Dendritic cell treated with granulocyte-macrophage colony-stimulating factor and Interleukin-4, amounts not matched to agents 40 ng/mL and 50 ng/mL, for 4 days (primary cell): ENCODE data around the gene C19orf73.
"Not testable (repeated sequence)": the region's sequence is repeated elsewhere in the genome, so short reads cannot be mapped to it uniquely, and the experiment has no call there.

Experiments used
- H3K27ac Mint-ChIP-seq: one replicate; pipeline ENCODE4 v1.8.0; 2022; ENCODE audit warnings: mild to moderate bottlenecking, mixed read lengths
- H3K27me3 Mint-ChIP-seq: one replicate; pipeline ENCODE4 v1.8.0; 2022; ENCODE audit warnings: mild to moderate bottlenecking, mixed read lengths
- H3K36me3 Mint-ChIP-seq: one replicate; pipeline ENCODE4 v1.8.0; 2022; ENCODE audit warnings: low read depth, mixed read lengths
- H3K4me1 Mint-ChIP-seq: one replicate; pipeline ENCODE4 v1.8.0; 2022; ENCODE audit warnings: low read depth, mixed read lengths
- H3K4me3 Mint-ChIP-seq: one replicate; pipeline ENCODE4 v1.8.0; 2022; ENCODE audit warnings: mild to moderate bottlenecking, moderate library complexity, mixed read lengths
- H3K9me3 Mint-ChIP-seq: one replicate; pipeline ENCODE4 v1.8.0; 2022; ENCODE audit warnings: mixed read lengths
- intact Hi-C: fragments of 100-400 bp; cut with micrococcal nuclease; formaldehyde crosslinking; loops from one replicate; pipeline ENCODE4 v1.15.0; 2022

Gene C19orf73

DNA sequence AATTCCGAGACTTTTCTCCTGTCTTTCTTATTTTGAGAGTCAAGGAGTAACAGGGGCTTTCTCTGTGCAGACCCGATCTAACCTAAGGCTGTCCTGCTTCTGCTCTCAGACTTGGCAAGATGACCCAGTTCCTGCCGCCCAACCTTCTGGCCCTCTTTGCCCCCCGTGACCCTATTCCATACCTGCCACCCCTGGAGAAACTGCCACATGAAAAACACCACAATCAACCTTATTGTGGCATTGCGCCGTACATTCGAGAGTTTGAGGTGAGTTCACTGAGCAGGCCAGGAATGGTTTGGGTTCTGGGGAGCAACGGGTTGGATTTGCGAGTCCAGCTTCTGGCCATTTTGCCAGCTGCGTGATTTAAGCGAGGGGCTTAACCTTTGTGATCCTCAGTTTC is 32.6 kb downstream of the C19orf73 start:
- Mint-ChIP-seq H3K36me3 (peaks cover 63% of the 10 kb centered on the region), H3K27ac (peak overlapping the region; percentile 94), H3K4me1 (peaks cover 23% of the 10 kb centered on the region), H3K4me3 (peak overlapping the region; percentile 100), H3K9me3 (no peaks in the 10 kb centered on the region), H3K27me3 (no peaks in the 10 kb centered on the region)
- intact Hi-C loops, result no loop called here

DNA sequence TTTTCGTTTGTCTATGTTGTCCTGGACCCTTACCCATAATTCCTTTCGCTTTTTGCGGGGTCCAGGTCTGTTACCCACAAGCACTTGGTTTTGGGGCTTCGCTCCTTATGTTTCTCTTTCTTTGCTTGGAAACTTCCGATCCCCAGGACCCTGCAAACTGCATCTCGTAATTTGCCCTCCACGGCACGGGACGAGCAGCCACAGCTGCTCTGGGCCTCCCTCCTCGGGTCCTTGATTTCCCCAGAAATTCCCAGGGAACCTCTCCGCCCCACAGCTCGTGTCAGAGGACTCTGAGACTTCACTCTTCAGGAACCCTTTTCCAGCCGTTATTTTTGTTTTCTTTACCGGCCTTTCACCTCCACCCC is 33.1 kb downstream of the C19orf73 start:
- Mint-ChIP-seq H3K4me1 (peaks cover 23% of the 10 kb centered on the region), H3K27ac (peak overlapping the region; percentile 94), H3K4me3 (peak overlapping the region; percentile 100), H3K36me3 (peaks cover 59% of the 10 kb centered on the region), H3K9me3 (no peaks in the 10 kb centered on the region), H3K27me3 (no peaks in the 10 kb centered on the region)
- intact Hi-C loops, result no loop called here

DNA sequence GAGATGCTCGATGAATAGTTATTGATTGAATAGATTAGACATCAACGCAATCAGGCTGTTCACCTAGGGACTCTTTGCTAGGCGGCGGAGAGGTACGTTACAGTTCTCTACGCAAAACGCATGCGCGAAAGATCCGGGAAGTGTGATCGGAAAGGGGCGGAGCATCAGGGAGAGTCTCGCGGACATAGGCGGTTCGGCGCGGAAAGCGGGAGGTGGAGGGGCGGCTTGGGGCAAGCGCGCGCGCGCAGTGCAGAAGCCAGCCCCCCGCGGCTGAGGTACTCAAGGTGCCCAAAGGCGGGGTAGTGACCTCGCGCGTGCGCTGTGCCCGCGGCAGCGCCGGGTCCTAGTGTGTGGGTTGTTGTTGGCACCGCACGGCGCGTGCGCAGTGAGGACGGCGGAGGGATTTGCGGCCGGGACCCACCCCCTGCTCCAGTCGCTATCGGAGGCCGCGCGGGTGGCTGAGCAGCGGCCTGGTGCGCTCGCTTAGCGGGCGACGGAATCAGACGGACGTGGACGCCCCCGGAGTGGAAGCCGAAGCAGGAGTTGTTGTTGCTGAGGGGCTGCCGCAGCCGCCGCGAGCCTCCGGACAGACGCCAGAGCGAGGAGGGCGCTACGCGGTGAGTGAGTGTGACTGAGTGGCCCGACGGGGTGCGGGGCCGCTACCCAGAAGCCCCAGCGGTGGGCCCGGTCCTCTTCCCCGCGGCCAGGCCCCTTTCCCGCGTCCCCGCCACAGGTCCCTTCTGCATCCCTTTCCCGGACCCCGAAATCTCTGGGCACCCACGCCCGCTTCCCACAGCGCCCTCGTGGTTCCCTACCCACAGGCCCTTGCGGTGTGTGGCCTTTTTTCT is 33.7 kb downstream of the C19orf73 start, which contains the start of gene SNRNP70:
TSS of gene SNRNP70 (plus strand) at position 432 of the 848 bp plus-strand sequence. CDS start 964 bp downstream, outside the sequence.
- Mint-ChIP-seq H3K27me3 (peaks cover 2% of the 10 kb centered on the region), H3K4me1 (peaks cover 23% of the 10 kb centered on the region), H3K4me3 (peak within 1 kb of the TSS; percentile 100), H3K9me3 (no peaks in the 10 kb centered on the region), H3K36me3 (peaks cover 53% of the 10 kb centered on the region), H3K27ac (peak within 1 kb of the TSS; percentile 94)
- intact Hi-C loops, result no loop called here

DNA sequence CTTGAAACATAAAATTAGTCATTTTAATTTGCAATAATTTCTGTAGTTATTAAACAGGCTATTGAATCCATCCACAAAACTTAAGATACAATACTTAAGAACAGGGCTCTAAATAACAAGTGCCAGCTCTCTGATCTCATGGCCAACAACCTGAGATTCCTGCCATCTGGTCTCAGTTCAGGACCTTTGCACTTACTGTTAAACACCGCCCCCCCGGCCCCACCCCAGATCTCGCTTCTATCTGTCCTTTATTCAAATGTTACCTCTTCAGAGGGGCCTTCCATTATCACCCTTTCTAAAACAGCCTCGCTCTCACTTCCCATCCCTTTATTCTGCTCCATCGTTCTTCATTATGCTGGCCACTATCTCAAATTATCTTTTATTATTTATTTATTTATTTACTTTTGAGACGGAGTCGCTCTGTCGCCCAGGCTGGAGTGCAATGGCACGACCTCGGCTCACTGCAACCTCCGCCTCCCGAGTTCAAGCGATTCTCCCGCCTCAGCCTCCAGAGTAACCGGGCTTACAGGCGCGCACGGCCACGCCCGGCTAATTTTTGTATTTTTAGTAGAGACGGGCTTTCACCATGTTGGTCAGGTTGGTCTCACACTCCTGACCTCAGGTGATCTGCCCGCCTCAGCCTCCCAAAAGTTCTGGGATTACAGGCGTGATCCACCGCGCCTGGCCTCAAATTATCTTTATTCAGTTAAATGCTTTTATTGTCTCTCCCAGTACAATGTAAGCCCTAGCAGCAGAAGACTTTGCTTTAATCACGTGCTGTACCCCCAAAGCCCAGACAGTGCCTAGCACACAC is 34.5 kb downstream of the C19orf73 start:
- no peaks in the 10 kb centered on the region for H3K9me3 Mint-ChIP-seq
- H3K4me1 Mint-ChIP-seq, result peaks cover 23% of the 10 kb centered on the region
- peak overlapping the region; percentile 94 for H3K27ac Mint-ChIP-seq
- intact Hi-C loops, result no loop called here
- H3K4me3 Mint-ChIP-seq, result peak overlapping the region; percentile 100
- peaks cover 44% of the 10 kb centered on the region for H3K36me3 Mint-ChIP-seq
- peaks cover 4% of the 10 kb centered on the region for H3K27me3 Mint-ChIP-seq

DNA sequence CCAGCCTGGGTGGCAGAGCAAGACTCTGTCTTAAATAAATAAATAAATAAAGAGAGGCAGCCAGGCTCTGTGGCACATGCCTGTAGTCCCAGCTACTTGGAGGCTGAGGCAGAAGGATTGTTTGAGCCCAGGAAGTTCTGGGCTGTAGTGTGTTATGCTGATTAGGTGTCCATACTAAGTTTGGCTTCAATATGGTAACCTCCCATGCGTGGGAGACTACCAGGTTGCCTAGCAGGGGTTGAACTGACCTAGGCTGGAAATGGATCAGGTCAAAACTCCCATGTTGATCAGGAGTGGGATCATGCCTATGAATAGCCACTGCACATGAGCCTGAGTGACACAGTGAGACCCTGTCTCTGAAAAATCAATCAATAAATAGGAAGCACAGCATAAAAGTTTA is 37.7 kb downstream of the C19orf73 start:
- Mint-ChIP-seq H3K4me3 (no peak overlapping the region), H3K36me3 (peaks cover 13% of the 10 kb centered on the region), H3K4me1 (peaks cover 11% of the 10 kb centered on the region), H3K27me3 (peaks cover 7% of the 10 kb centered on the region), H3K9me3 (no peaks in the 10 kb centered on the region), H3K27ac (no peak overlapping the region)
- intact Hi-C loops, result no loop called here

DNA sequence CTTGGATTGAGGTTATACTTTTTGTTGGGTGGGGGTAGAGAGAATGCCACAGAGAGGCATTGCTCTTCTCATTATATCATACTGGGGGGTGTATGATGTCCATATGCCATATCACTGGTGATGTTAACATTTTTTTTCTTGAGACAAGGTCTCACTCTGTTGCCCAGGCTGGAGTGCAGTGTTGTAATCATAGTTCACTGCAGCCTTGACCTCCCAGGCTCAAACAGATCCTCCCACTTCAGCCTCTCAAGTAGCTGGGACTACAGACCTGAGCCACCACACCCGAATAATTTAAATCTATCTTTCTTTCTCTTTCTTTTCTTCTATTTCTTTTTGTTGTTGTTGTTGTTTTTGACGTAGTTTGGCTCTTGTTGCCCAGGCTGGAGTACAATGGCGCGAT is 38.6 kb downstream of the C19orf73 start:
- Mint-ChIP-seq H3K9me3 (no peaks in the 10 kb centered on the region), H3K4me1 (peaks cover 5% of the 10 kb centered on the region), H3K4me3 (no peak overlapping the region), H3K36me3 (peaks cover 4% of the 10 kb centered on the region), H3K27ac (no peak overlapping the region), H3K27me3 (peaks cover 13% of the 10 kb centered on the region)
- intact Hi-C loops, result no loop called here

DNA sequence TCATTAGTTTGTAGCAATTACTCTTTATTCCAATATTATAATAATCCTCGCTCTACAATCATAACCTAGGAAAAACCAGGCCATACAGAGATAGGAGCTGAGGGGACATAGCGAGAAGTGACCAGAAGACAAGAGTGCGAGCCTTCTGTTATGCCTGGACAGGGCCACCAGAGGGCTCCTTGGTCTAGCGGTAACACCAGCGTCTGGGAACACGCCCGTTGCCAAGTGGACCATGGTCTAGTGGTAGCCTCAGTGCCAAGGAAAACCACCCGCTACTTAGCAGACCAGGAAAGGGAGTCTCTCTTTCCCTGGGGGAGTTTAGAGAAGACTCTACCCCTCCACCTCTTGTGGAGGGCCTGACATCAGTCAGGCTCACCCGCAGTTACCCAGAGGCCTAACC is 44.1 kb downstream of the C19orf73 start:
- not testable (repeated sequence) for H3K9me3 Mint-ChIP-seq, H3K36me3 Mint-ChIP-seq, H3K27ac Mint-ChIP-seq, H3K4me3 Mint-ChIP-seq
- intact Hi-C loops, result loop anchor here (5.0 kb wide), 1 partner anchor 132 kb away; no protein-coding TSS in a partner anchor
- peaks cover 18% of the 10 kb centered on the region for H3K4me1 Mint-ChIP-seq
- peaks cover 56% of the 10 kb centered on the region for H3K27me3 Mint-ChIP-seq

DNA sequence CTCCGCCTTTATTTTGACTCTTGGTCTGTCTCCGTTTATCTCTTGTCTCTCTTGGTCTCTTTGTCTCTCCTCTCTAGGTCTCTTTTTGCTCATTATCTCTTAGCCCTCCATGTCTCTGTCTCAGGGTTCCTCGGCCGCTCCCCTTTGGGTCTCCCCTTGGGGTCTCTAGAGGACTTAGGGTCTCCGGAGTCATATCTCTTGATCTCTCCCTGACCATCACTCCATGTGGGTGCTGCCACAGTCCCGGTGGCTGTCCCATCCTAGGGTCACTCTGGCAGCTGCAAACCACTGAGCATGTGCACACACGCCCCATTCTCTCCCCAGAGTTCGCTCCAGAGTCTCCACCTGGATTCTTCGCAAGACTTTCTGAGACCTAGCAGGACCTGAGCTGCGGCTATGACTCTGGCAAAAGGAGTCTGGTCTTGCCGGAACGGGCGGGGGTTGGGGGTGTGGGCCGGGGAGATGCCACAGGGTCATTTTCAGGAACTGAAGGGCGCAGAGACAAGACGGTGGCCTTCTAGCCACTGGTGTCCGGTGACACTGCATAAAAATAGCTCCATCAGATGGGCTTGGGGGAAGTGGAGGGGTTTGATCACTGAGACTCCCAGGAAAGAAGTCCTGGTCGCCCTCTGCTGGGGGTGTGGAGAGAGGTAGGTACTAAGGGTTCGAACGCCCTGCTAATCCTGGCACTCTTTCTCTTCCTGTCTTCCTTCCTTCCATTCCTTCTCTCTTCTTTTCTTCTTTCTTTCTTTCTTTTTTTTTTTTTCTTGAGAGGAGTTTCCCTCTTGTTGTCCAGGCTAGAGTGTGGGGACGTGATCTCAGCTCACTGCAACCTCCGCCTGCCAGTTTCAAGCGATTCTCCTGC is 45.2 kb downstream of the C19orf73 start:
- Mint-ChIP-seq H3K9me3 (no peaks in the 10 kb centered on the region), H3K4me1 (peaks cover 18% of the 10 kb centered on the region), H3K36me3 (no peaks in the 10 kb centered on the region), H3K4me3 (no peak overlapping the region), H3K27me3 (peaks cover 65% of the 10 kb centered on the region), H3K27ac (no peak overlapping the region)
- intact Hi-C loops, result loop anchor here (5.0 kb wide), 1 partner anchor 134 kb away; no protein-coding TSS in a partner anchor

DNA sequence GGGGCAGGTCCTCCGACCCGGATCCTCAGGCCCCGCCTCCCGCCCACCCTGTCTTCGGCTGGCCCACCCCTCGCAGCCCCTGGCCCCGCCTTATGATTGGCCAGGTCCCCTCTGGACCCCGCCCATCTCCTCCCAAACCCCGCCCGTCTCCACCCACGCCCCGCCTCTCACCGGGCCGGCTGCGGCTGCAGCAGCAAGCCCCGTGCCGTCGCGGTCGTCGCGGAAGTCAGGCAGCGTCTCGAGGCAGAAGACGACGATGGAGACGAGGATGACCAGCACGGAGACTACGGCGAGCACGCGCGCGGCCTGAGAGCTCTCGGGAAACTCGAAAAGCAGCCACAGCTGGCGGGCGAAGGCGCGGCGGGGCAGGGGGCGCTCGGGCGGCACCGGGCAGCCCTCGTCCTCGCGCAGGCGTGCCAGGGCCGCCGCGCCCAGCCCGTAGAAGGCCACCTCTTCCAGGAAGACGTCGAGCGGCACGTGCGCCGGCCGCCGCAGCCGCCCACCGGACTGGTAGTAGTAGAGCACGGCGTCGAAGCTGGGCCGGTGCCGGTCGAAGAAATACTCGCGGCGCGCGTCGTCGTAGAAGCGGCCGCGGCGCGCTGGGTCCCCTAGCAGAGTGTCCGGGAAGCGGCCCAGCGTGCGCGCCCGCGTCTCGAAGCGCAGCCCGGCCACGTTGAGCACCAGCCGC is 46.9 kb downstream of the C19orf73 start:
- no peak overlapping the region for H3K4me3 Mint-ChIP-seq
- no peak overlapping the region for H3K27ac Mint-ChIP-seq
- H3K9me3 Mint-ChIP-seq, result no peaks in the 10 kb centered on the region
- peaks cover 77% of the 10 kb centered on the region for H3K27me3 Mint-ChIP-seq
- peaks cover 18% of the 10 kb centered on the region for H3K4me1 Mint-ChIP-seq
- intact Hi-C loops, result loop anchor here (5.0 kb wide), 1 partner anchor 135 kb away; no protein-coding TSS in a partner anchor
- H3K36me3 Mint-ChIP-seq, result no peaks in the 10 kb centered on the region

DNA sequence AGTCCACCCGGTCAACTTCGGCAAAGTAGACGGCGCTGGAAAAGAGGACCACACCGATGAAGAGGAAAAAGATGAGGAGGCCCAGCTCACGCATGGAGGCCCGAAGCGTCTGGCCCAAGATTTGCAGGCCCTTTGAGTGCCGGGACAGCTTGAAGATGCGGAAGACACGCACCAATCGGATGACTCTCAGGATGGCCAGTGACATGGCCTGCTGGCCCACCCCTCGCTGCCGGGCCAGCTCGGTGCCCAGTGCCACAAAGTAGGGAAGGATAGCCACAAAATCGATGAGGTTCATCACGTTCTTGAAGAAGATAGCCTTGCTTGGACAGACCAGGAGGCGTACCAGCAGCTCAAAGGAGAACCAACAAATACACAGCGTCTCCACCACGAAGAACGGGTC is 48.5 kb downstream of the C19orf73 start:
- H3K4me1 Mint-ChIP-seq, result peaks cover 18% of the 10 kb centered on the region
- H3K4me3 Mint-ChIP-seq, result no peak overlapping the region
- H3K9me3 Mint-ChIP-seq, result no peaks in the 10 kb centered on the region
- no peak overlapping the region for H3K27ac Mint-ChIP-seq
- no peaks in the 10 kb centered on the region for H3K36me3 Mint-ChIP-seq
- intact Hi-C loops, result loop anchor here (5.0 kb wide), 1 partner anchor 137 kb away; no protein-coding TSS in a partner anchor
- peaks cover 87% of the 10 kb centered on the region for H3K27me3 Mint-ChIP-seq

DNA sequence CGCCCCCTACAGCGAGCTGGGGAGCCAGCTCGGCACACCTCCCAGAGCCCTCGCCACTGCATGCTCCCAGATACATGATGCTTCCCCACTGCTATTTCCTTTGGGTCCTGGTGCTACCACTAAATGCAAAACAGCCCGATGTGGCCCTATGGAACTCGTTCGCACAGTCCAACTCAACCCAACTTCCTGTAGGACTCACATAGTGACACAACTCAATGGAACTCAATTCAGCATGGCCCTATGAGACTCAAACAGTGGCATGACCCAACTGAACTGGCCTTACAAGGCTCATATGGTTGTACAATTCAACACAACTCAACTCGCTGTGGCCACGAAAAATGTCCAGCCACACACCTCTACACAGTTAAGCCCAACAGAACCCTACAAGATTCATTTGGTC is 49.9 kb downstream of the C19orf73 start:
- intact Hi-C loops, result no loop called here
- Mint-ChIP-seq H3K9me3 (no peaks in the 10 kb centered on the region), H3K4me3 (no peak overlapping the region), H3K27me3 (peaks cover 89% of the 10 kb centered on the region), H3K27ac (no peak overlapping the region), H3K36me3 (no peaks in the 10 kb centered on the region), H3K4me1 (peaks cover 15% of the 10 kb centered on the region)
